Measurements from ENCODE around the gene SPX. TPM values are rescaled to one million over a fixed set of nuclear protein-coding genes. Genes with fewer than 3 reads are reported as not detected.

Gene SPX
- total RNA-seq, 1 donor from 2014 or later = 1.2 TPM

GRCh38 chr12:21529456-21529855, 3.4 kb downstream of the SPX start:
- intact Hi-C loops (cut with micrococcal nuclease) = no loop called here

- intact Hi-C loops (cut with micrococcal nuclease) = no loop called here
Observed at GRCh38 chr12:21538061-21538653, 12.1 kb downstream of the SPX start.

GRCh38 chr12:21539797-21540196, 13.7 kb downstream of the SPX start:
- intact Hi-C loops (cut with micrococcal nuclease) = no loop called here

- intact Hi-C loops (cut with micrococcal nuclease) = no loop called here
Observed at GRCh38 chr12:21541773-21542172, 15.7 kb downstream of the SPX start.

- intact Hi-C loops (cut with micrococcal nuclease) = no loop called here
Observed at GRCh38 chr12:21542403-21542802, 16.3 kb downstream of the SPX start.

- intact Hi-C loops (cut with micrococcal nuclease) = no loop called here
Observed at GRCh38 chr12:21543151-21543550, 17.1 kb downstream of the SPX start.

- intact Hi-C loops (cut with micrococcal nuclease) = no loop called here
Observed at GRCh38 chr12:21545557-21545956, 19.5 kb downstream of the SPX start.

GRCh38 chr12:21546716-21547115, 20.6 kb downstream of the SPX start:
- intact Hi-C loops (cut with micrococcal nuclease) = no loop called here

- intact Hi-C loops (cut with micrococcal nuclease) = no loop called here
Observed at GRCh38 chr12:21547437-21547836, 21.3 kb downstream of the SPX start.

- intact Hi-C loops (cut with micrococcal nuclease) = no loop called here
Observed at GRCh38 chr12:21551841-21552465, 25.9 kb downstream of the SPX start.

- intact Hi-C loops (cut with micrococcal nuclease) = no loop called here
Observed at GRCh38 chr12:21552635-21553328, 26.7 kb downstream of the SPX start.

GRCh38 chr12:21553329-21553675, 27.2 kb downstream of the SPX start:
- intact Hi-C loops (cut with micrococcal nuclease) = no loop called here

GRCh38 chr12:21558100-21558679, 32.1 kb downstream of the SPX start:
- intact Hi-C loops (cut with micrococcal nuclease) = no loop called here

GRCh38 chr12:21559855-21560569, 33.9 kb downstream of the SPX start:
- intact Hi-C loops (cut with micrococcal nuclease) = loop anchor here (2.0 kb wide), 1 partner anchor 55 kb away; no protein-coding TSS in a partner anchor

GRCh38 chr12:21561158-21561557, 35.1 kb downstream of the SPX start:
- intact Hi-C loops (cut with micrococcal nuclease) = loop anchor here (2.0 kb wide), 1 partner anchor 54 kb away; no protein-coding TSS in a partner anchor

- intact Hi-C loops (cut with micrococcal nuclease) = no loop called here
Observed at GRCh38 chr12:21562859-21563258, 36.8 kb downstream of the SPX start.

GRCh38 chr12:21566223-21566906, 40.3 kb downstream of the SPX start:
- intact Hi-C loops (cut with micrococcal nuclease) = no loop called here

GRCh38 chr12:21566907-21567394, 40.9 kb downstream of the SPX start:
- intact Hi-C loops (cut with micrococcal nuclease) = no loop called here

- intact Hi-C loops (cut with micrococcal nuclease) = no loop called here
Observed at GRCh38 chr12:21568115-21568514, 42.0 kb downstream of the SPX start.

- intact Hi-C loops (cut with micrococcal nuclease) = no loop called here
Observed at GRCh38 chr12:21571046-21571445, 45.0 kb downstream of the SPX start.
